Measurements from ENCODE around the gene C1orf174. TPM values are rescaled to one million over a fixed set of nuclear protein-coding genes. Genes with fewer than 3 reads are reported as not detected.

Gene C1orf174
- total RNA-seq, 1 donor from 2014 or later: 25.8 TPM

GRCh38 chr1:3857791-3858129, 42.3 kb downstream of the C1orf174 start:
- no peaks in the 10 kb centered on the region for H3K27me3 Mint-ChIP-seq (ENCODE audit: low read depth)
- no peak for DNase-seq (ENCODE audit: low spot score in 2 of 2, unreplicated experiment in 2 of 2)

GRCh38 chr1:3856923-3857790, 42.9 kb downstream of the C1orf174 start, which contains the start of the genes CEP104 and DFFB:
Gene CEP104 (minus strand): TSS chr1:3857211. CDS start chr1:3852407, 4,804 bp downstream.
Gene DFFB (plus strand): TSS chr1:3857476. CDS start chr1:3857604, 128 bp downstream.
- Mint-ChIP-seq H3K27me3 (ENCODE audit: low read depth) (no peaks in the 10 kb centered on the region), H3K4me1 (peaks cover 27% of the 10 kb centered on the region), H3K9me3 (peaks cover 3% of the 10 kb centered on the region), H3K27ac (peak within 1 kb of the TSS; percentile 93), H3K36me3 (peaks cover 4% of the 10 kb centered on the region), H3K4me3 (peak within 1 kb of the TSS; percentile 97)
- no peak for TF ChIP-seq CTCF (IDR thresholded peaks at IDR 0.05; ENCODE audit: unreplicated experiment)
- peak; percentile 92 to 98 for DNase-seq (ENCODE audit: low spot score in 2 of 2, unreplicated experiment in 2 of 2)

More at GRCh38 chr1:3857791-3858129, 42.3 kb downstream of the C1orf174 start:
- H3K4me1 Mint-ChIP-seq: peaks cover 27% of the 10 kb centered on the region
- H3K27ac Mint-ChIP-seq: no peak overlapping the region
- H3K36me3 Mint-ChIP-seq: peaks cover 6% of the 10 kb centered on the region
- peaks cover 3% of the 10 kb centered on the region for H3K9me3 Mint-ChIP-seq
- H3K4me3 Mint-ChIP-seq: peak overlapping the region; percentile 97
- no peak for TF ChIP-seq CTCF (IDR thresholded peaks at IDR 0.05; ENCODE audit: unreplicated experiment)

GRCh38 chr1:3852711-3853485, 47.2 kb downstream of the C1orf174 start:
- Mint-ChIP-seq H3K9me3 (no peaks in the 10 kb centered on the region), H3K4me1 (peaks cover 14% of the 10 kb centered on the region), H3K4me3 (no peak overlapping the region), H3K27ac (no peak overlapping the region), H3K36me3 (peaks cover 9% of the 10 kb centered on the region), H3K27me3 (ENCODE audit: low read depth) (no peaks in the 10 kb centered on the region)
- no peak for TF ChIP-seq CTCF (IDR thresholded peaks at IDR 0.05; ENCODE audit: unreplicated experiment)
- DNase-seq (ENCODE audit: low spot score in 2 of 2, unreplicated experiment in 2 of 2): no peak

- H3K27me3 Mint-ChIP-seq (ENCODE audit: low read depth): no peaks in the 10 kb centered on the region
- peaks cover 12% of the 10 kb centered on the region for H3K36me3 Mint-ChIP-seq
- H3K27ac Mint-ChIP-seq: no peak overlapping the region
- TF ChIP-seq CTCF (IDR thresholded peaks at IDR 0.05; ENCODE audit: unreplicated experiment): no peak
- H3K4me3 Mint-ChIP-seq: no peak overlapping the region
- H3K4me1 Mint-ChIP-seq: peaks cover 12% of the 10 kb centered on the region
- H3K9me3 Mint-ChIP-seq: no peaks in the 10 kb centered on the region
- no peak for DNase-seq (ENCODE audit: low spot score in 2 of 2, unreplicated experiment in 2 of 2)
Measured at GRCh38 chr1:3852091-3852490, 48.0 kb downstream of the C1orf174 start.

- H3K4me3 Mint-ChIP-seq: no peak overlapping the region
- H3K27me3 Mint-ChIP-seq (ENCODE audit: low read depth): no peaks in the 10 kb centered on the region
- peaks cover 11% of the 10 kb centered on the region for H3K4me1 Mint-ChIP-seq
- DNase-seq (ENCODE audit: low spot score in 2 of 2, unreplicated experiment in 2 of 2): no peak
- no peak overlapping the region for H3K27ac Mint-ChIP-seq
- TF ChIP-seq CTCF (IDR thresholded peaks at IDR 0.05; ENCODE audit: unreplicated experiment): no peak
- no peaks in the 10 kb centered on the region for H3K9me3 Mint-ChIP-seq
- H3K36me3 Mint-ChIP-seq: peaks cover 16% of the 10 kb centered on the region
Measured at GRCh38 chr1:3851292-3851691, 48.8 kb downstream of the C1orf174 start.
